Peyer's patch (tissue), 4 donors: ENCODE measurements around the gene ACTG2.

Source experiments
- POLR2A ChIP-seq, 2 donors: fragments of 450-650 bp; IDR thresholded peaks; one replicate each; pipeline ENCODE4 v1.5.1; 2017; ENCODE audit warnings: antibody characterized with exemption in 2 of 2, mild to moderate bottlenecking in 2 of 2, moderate library complexity in 2 of 2
- TF ChIP-seq, protein P1 (sequence below), 6 experiments: fragments of 450-650 bp in 4 of 6; fragments of 200-600 bp in 2 of 6; sonication (generic) in 1 of 6; IDR thresholded peaks; one replicate each; pipeline ENCODE4 v1.5.1; 2017 to 2019; ENCODE audit warnings: antibody characterized with exemption in 6 of 6, mild to moderate bottlenecking in 3 of 6, moderate library complexity in 1 of 6

DNA sequence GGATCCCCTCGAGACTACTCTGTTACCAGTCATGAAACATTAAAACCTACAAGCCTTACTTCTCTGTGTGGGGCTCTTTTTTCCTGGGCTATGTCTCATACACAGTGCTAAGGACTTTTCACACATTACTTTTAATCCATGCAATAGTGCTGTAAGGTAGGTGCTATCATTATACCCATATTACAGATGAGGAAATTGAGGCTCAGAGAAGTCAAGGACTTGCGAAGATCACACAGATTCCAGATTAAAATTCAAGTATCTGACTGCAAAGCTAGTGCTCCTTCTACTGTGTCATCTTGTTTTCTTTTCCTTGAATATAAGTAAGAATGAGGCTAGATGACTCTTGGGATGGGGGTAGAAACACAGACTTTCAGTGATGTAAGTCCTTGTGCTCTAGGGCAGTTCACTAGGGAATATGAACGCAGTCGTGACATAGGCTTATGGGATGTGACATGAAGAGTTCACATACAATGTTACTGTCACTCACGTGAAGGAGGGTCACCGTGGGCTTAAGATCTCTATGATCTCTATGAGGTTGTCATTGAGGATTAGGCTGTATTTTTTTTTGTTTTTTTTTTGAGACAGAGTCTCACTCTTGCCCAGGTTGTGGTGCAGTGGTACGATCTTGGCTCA lies 26.9 kb downstream of the ACTG2 start:
- TF ChIP-seq, protein P1, sequence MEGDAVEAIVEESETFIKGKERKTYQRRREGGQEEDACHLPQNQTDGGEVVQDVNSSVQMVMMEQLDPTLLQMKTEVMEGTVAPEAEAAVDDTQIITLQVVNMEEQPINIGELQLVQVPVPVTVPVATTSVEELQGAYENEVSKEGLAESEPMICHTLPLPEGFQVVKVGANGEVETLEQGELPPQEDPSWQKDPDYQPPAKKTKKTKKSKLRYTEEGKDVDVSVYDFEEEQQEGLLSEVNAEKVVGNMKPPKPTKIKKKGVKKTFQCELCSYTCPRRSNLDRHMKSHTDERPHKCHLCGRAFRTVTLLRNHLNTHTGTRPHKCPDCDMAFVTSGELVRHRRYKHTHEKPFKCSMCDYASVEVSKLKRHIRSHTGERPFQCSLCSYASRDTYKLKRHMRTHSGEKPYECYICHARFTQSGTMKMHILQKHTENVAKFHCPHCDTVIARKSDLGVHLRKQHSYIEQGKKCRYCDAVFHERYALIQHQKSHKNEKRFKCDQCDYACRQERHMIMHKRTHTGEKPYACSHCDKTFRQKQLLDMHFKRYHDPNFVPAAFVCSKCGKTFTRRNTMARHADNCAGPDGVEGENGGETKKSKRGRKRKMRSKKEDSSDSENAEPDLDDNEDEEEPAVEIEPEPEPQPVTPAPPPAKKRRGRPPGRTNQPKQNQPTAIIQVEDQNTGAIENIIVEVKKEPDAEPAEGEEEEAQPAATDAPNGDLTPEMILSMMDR (IDR thresholded peaks at IDR 0.05) = no peak
- no peak for TF ChIP-seq POLR2A (IDR thresholded peaks at IDR 0.05)
